Natural killer cell (primary cell): ENCODE data around the gene DNASE1L3. TPM values are rescaled to one million over a fixed set of nuclear protein-coding genes. Genes with fewer than 3 reads are reported as not detected.

Source experiments
- ATAC-seq, 3 donors: fragments of 150-1000 bp in 2 of 3; fragments of 200-7000 bp in 1 of 3; cut with Tn5 transposase; 1 replicate in 1 of 3; 2 replicates in 2 of 3; pipeline ENCODE4 v1.10.0; 2021; ENCODE audit warnings: mild to moderate bottlenecking in 2 of 3, moderate library complexity in 2 of 3
- DNase-seq, 2 donors: peaks; one replicate each; pipeline versions ENCODE4 v3.0.0 to v3.0.0-alpha.2; 2013 to 2021; ENCODE audit warnings: mixed read lengths in 1 of 2
- H3K27ac ChIP-seq: one replicate; pipeline ENCODE4 v1.5.1; 2013; ENCODE audit warnings: mild to moderate bottlenecking, low read length
- H3K27me3 ChIP-seq: one replicate; pipeline ENCODE4 v1.6.1; 2013; ENCODE audit warnings: low read length; ENCODE audit not compliant: control insufficient read depth, insufficient read depth
- H3K36me3 ChIP-seq: one replicate; pipeline ENCODE4 v1.6.1; 2013; ENCODE audit warnings: low read length; ENCODE audit not compliant: control insufficient read depth, insufficient read depth
- H3K4me1 ChIP-seq: one replicate; pipeline ENCODE4 v1.6.1; 2013; ENCODE audit warnings: low read length; ENCODE audit not compliant: control insufficient read depth, insufficient read depth
- H3K4me3 ChIP-seq: one replicate; pipeline ENCODE4 v1.5.1; 2013; ENCODE audit warnings: low read length
- H3K9me3 ChIP-seq: one replicate; pipeline ENCODE4 v1.6.1; 2013; ENCODE audit warnings: low read length; ENCODE audit not compliant: control insufficient read depth, insufficient read depth
- H3K27ac Mint-ChIP-seq, 2 donors: one replicate each; pipeline ENCODE4 v1.8.0; 2022; ENCODE audit warnings: mild to moderate bottlenecking in 2 of 2, mixed read lengths in 2 of 2, moderate library complexity in 1 of 2
- H3K27me3 Mint-ChIP-seq, 2 donors: one replicate each; pipeline ENCODE4 v1.8.0; 2022; ENCODE audit warnings: low read depth in 2 of 2, mixed read lengths in 2 of 2
- H3K36me3 Mint-ChIP-seq: one replicate; pipeline ENCODE4 v1.8.0; 2022; ENCODE audit warnings: mixed read lengths
- H3K4me1 Mint-ChIP-seq, 2 donors: one replicate each; pipeline ENCODE4 v1.8.0; 2022; ENCODE audit warnings: mixed read lengths in 2 of 2
- H3K4me3 Mint-ChIP-seq: one replicate; pipeline ENCODE4 v1.8.0; 2022; ENCODE audit warnings: mild to moderate bottlenecking, moderate library complexity, mixed read lengths
- H3K9me3 Mint-ChIP-seq, 2 donors: one replicate each; pipeline ENCODE4 v1.8.0; 2022; ENCODE audit warnings: mixed read lengths in 2 of 2
- CTCF ChIP-seq: fragments of 200-600 bp; IDR thresholded peaks from one replicate; pipeline ENCODE4 v1.8.0; 2022; ENCODE audit warnings: antibody characterized with exemption
- WGBS: methylation state at CpG from one replicate; pipeline ENCODE4 v1.1.7; 2013; ENCODE audit warnings: missing lambda C conversion rate; ENCODE audit not compliant: insufficient coverage; 5-methylcytosine and 5-hydroxymethylcytosine counted together
- intact Hi-C: fragments of 100-400 bp; cut with micrococcal nuclease; formaldehyde crosslinking; loops from one replicate; pipeline ENCODE4 v1.14.2; 2022
- total RNA-seq, 4 donors: library from RNA; stranded (reverse); fragments of 120-200 nt in 1 of 4; gene quantifications; one replicate each; pipeline versions ENCODE4 v1.2.3 to v1.2.4, GENCODE V29; 2013 to 2022

Gene DNASE1L3
- total RNA-seq, 3 donors from 2014 or later (not counting 1 experiment from before 2014, with no cell fraction given), result 1.3 TPM; not detected in 2

GRCh38 chr3:58216496-58217195, 5.9 kb upstream of the DNASE1L3 start:
- Histone ChIP-seq H3K4me3 (no peak overlapping the region), H3K27me3 (no peaks in the 10 kb centered on the region), H3K9me3 (no peaks in the 10 kb centered on the region), H3K4me1 (peaks cover 23% of the 10 kb centered on the region), H3K36me3 (no peaks in the 10 kb centered on the region), H3K27ac (no peak overlapping the region)
- Mint-ChIP-seq H3K36me3 (no peaks in the 10 kb centered on the region), H3K4me1 (peaks cover 8 to 14% of the 10 kb centered on the region in 2 donors), H3K27me3 (peaks cover 0 to 2% of the 10 kb centered on the region in 2 donors), H3K4me3 (no peak overlapping the region), H3K27ac (no peak overlapping the region), H3K9me3 (no peaks in the 10 kb centered on the region)
- DNase-seq, result no peak
- no peak for TF ChIP-seq CTCF
- ATAC-seq, result no peak
- 88% methylated on average over 10 of the region's 10 CpGs for WGBS
- intact Hi-C loops, result loop anchor here (2.0 to 5.0 kb wide), 3 partner anchors 40 to 819 kb away; partner anchors contain the start of gene FLNB

GRCh38 chr3:58215317-58216025, 4.7 kb upstream of the DNASE1L3 start:
- Histone ChIP-seq H3K4me3 (no peak overlapping the region), H3K27me3 (no peaks in the 10 kb centered on the region), H3K9me3 (no peaks in the 10 kb centered on the region), H3K27ac (peak overlapping the region; percentile 64), H3K4me1 (peaks cover 23% of the 10 kb centered on the region), H3K36me3 (no peaks in the 10 kb centered on the region)
- TF ChIP-seq CTCF, result no peak
- H3K27me3 Mint-ChIP-seq, result peaks cover 0 to 2% of the 10 kb centered on the region in 2 donors
- peak overlapping the region in 1 of 2 donors; percentile 33 for H3K27ac Mint-ChIP-seq
- H3K4me3 Mint-ChIP-seq, result no peak overlapping the region
- ATAC-seq (no peak), DNase-seq (no peak)
- no peaks in the 10 kb centered on the region for H3K9me3 Mint-ChIP-seq
- peaks cover 8 to 14% of the 10 kb centered on the region in 2 donors for H3K4me1 Mint-ChIP-seq
- WGBS, result 60% methylated on average over 10 of the region's 10 CpGs
- no peaks in the 10 kb centered on the region for H3K36me3 Mint-ChIP-seq
- intact Hi-C loops, result loop anchor here (2.0 to 5.0 kb wide), 3 partner anchors 39 to 818 kb away; partner anchors contain the start of gene FLNB

GRCh38 chr3:58214484-58215316, 3.9 kb upstream of the DNASE1L3 start:
- peaks cover 2 to 6% of the 10 kb centered on the region in 2 donors for H3K27me3 Mint-ChIP-seq
- TF ChIP-seq CTCF, result no peak
- H3K4me1 Mint-ChIP-seq, result peaks cover 8 to 14% of the 10 kb centered on the region in 2 donors
- ATAC-seq, result peak; percentile 47 to 59 (median 48)
- H3K36me3 Mint-ChIP-seq, result no peaks in the 10 kb centered on the region
- WGBS, result 51% methylated on average over 5 of the region's 7 CpGs
- Histone ChIP-seq H3K9me3 (no peaks in the 10 kb centered on the region), H3K4me3 (no peak overlapping the region), H3K27ac (peak overlapping the region; percentile 64), H3K4me1 (peaks cover 23% of the 10 kb centered on the region), H3K27me3 (no peaks in the 10 kb centered on the region), H3K36me3 (no peaks in the 10 kb centered on the region)
- intact Hi-C loops, result loop anchor here (5.0 kb wide), 2 partner anchors 207 to 817 kb away; partner anchors contain the start of gene FLNB
- H3K4me3 Mint-ChIP-seq, result no peak overlapping the region
- H3K27ac Mint-ChIP-seq, result peak overlapping the region in 1 of 2 donors; percentile 33
- no peaks in the 10 kb centered on the region for H3K9me3 Mint-ChIP-seq
- peak in 1 of 2 donors; percentile 19 for DNase-seq
